Activated naive CD8-positive, alpha-beta T cell treated with anti-CD3 and anti-CD28 coated beads, Interleukin-2, amount 50 U/mL, for 24 hours (primary cell): ENCODE measurements around the gene KRT32.

Experiments
- ATAC-seq: fragments of 150-1000 bp; cut with Tn5 transposase; one replicate; pipeline ENCODE4 v1.10.0; 2021
- DNase-seq: peaks from one replicate; pipeline ENCODE4 v3.0.0; 2021
- H3K27ac Mint-ChIP-seq: one replicate; pipeline ENCODE4 v1.8.0; 2021; ENCODE audit warnings: mild to moderate bottlenecking, mixed read lengths
- H3K27me3 Mint-ChIP-seq: one replicate; pipeline ENCODE4 v1.8.0; 2021; ENCODE audit warnings: mixed read lengths
- H3K36me3 Mint-ChIP-seq: one replicate; pipeline ENCODE4 v1.8.0; 2021; ENCODE audit warnings: low read depth, mixed read lengths
- H3K4me1 Mint-ChIP-seq: one replicate; pipeline ENCODE4 v1.8.0; 2021; ENCODE audit warnings: mixed read lengths
- H3K4me3 Mint-ChIP-seq: one replicate; pipeline ENCODE4 v1.8.0; 2021; ENCODE audit warnings: mild to moderate bottlenecking, moderate library complexity, mixed read lengths
- H3K9me3 Mint-ChIP-seq: one replicate; pipeline ENCODE4 v1.8.0; 2021; ENCODE audit warnings: mixed read lengths

KRT32 gene

DNA sequence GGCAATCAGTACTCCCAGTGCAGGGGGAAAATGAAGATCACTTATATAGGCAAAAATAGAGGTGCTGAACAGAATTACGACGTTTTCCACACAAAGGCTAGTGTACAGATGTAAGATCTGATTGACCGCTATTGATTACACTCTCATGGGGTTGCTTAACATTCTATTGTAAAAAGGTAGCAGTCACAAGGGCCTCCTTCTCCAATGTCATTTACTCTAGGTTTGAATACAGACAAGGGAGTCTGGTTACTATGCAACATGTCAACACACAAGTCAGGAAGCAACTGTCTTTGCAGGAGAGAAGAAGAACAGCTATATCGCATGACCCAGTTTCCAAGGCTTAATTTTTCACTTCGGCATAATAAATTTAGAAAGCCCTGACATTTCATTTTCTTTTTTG, 50.7 kb downstream of the KRT32 start:
- ATAC-seq, result no peak

DNA sequence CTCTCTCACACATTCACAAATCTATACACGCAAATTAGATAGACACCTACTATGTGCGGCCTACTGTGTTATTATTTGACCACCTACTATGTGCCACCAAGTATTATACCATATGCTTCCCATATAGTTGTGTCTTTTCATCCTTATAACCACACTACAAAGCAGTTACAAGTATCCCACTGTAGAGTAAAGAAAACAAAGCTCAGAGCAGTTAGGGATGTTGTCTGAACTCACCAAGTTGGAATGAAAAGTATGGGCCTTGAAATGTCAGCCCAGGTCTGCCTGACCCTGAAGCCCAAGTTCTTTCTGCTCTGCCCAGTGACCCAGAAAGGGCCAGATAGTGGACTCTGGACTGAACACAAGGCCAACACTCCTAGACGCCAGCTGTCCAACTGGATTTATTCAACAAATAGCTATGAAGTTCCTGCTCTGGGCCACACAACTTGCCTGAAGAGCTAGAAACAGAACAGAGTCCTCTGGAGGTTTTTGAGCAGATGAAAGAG, 51.3 kb downstream of the KRT32 start:
- H3K27me3 Mint-ChIP-seq, result no peaks in the 10 kb centered on the region
- no peak overlapping the region for H3K27ac Mint-ChIP-seq
- no peaks in the 10 kb centered on the region for H3K36me3 Mint-ChIP-seq
- ATAC-seq, result no peak
- no peak overlapping the region for H3K4me3 Mint-ChIP-seq
- no peaks in the 10 kb centered on the region for H3K9me3 Mint-ChIP-seq
- H3K4me1 Mint-ChIP-seq, result no peaks in the 10 kb centered on the region
- DNase-seq, result no peak

More for the DNA sequence above, 50.7 kb downstream of the KRT32 start:
- H3K4me3 Mint-ChIP-seq, result no peak overlapping the region
- H3K27me3 Mint-ChIP-seq, result no peaks in the 10 kb centered on the region
- no peaks in the 10 kb centered on the region for H3K9me3 Mint-ChIP-seq
- no peaks in the 10 kb centered on the region for H3K36me3 Mint-ChIP-seq
- no peak overlapping the region for H3K27ac Mint-ChIP-seq
- no peak for DNase-seq
- H3K4me1 Mint-ChIP-seq, result no peaks in the 10 kb centered on the region

DNA sequence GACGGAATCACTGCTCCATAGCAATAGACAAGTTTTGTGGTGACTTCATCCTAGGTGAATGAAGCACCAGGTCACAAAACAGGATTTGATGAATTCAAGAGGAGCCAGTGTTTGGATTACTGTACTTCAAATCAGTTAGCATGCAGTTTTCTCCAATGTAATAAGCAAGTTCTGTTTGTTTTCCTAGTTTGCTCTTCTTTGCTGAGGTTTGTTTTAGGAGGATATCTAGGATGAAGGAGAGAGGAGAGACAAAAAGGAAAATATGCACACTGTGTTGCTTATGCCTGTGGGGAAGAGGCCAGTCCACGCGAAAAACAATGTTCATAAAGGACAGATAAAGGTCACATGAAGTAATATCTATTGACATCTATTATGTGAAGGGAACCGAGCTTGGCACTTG, 51.8 kb downstream of the KRT32 start:
- ATAC-seq (no peak), DNase-seq (no peak)
- Mint-ChIP-seq H3K9me3 (no peaks in the 10 kb centered on the region), H3K4me3 (no peak overlapping the region), H3K27me3 (no peaks in the 10 kb centered on the region), H3K4me1 (no peaks in the 10 kb centered on the region), H3K27ac (no peak overlapping the region), H3K36me3 (no peaks in the 10 kb centered on the region)

DNA sequence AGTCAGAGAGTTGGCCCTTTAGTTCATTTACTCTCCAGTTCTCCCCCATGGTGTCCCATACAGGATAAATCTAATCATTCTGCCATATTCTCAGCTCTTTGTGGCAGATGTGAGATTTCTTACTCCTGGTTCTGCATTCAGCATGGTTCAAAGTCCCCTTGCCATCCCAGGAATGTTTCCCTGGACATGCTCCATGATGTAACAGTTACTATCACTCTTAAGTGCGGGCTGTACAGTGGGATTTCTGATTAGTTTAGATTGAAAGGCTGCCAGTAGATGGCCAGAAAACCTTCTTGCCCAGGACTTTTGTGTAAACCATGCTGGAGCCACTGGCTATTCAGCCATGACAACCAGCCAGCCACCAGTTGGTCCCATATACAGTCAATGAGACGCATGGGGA, 53.2 kb downstream of the KRT32 start:
- peaks cover 5% of the 10 kb centered on the region for H3K4me1 Mint-ChIP-seq
- H3K27ac Mint-ChIP-seq, result no peak overlapping the region
- ATAC-seq, result no peak
- no peaks in the 10 kb centered on the region for H3K36me3 Mint-ChIP-seq
- H3K9me3 Mint-ChIP-seq, result no peaks in the 10 kb centered on the region
- H3K27me3 Mint-ChIP-seq, result peaks cover 2% of the 10 kb centered on the region
- no peak for DNase-seq
- no peak overlapping the region for H3K4me3 Mint-ChIP-seq

DNA sequence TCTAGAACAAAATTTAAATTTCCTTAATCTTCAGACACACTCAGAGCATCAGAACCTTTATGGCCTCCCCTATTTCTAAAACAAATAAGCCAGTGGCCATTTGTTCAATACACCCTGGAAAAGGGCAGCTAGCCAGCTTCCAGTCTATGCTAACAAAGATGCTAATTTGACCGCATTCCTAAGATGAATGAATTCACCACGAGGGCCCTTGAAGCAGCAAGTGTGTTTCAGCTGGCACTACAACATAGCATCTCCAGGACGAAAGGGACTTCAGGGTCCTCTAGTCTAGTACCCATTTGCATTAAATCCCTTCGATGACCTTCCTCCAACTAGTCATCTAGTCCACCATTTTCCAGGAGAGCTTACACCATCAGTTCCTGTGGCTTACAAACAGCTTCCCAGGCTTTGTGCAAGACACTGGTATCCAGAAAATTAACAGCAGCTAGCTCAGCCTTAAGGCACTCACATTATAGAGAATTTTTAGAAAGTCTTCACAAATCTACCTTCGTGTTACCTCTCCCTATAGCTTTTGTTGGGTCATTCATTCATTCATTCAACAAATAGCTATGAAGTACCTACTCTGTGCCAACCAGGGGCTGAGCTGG, 53.7 kb downstream of the KRT32 start:
- no peak for DNase-seq
- Mint-ChIP-seq H3K9me3 (no peaks in the 10 kb centered on the region), H3K4me3 (no peak overlapping the region), H3K4me1 (peaks cover 7% of the 10 kb centered on the region), H3K27me3 (peaks cover 2% of the 10 kb centered on the region), H3K27ac (no peak overlapping the region), H3K36me3 (no peaks in the 10 kb centered on the region)
- ATAC-seq, result no peak

DNA sequence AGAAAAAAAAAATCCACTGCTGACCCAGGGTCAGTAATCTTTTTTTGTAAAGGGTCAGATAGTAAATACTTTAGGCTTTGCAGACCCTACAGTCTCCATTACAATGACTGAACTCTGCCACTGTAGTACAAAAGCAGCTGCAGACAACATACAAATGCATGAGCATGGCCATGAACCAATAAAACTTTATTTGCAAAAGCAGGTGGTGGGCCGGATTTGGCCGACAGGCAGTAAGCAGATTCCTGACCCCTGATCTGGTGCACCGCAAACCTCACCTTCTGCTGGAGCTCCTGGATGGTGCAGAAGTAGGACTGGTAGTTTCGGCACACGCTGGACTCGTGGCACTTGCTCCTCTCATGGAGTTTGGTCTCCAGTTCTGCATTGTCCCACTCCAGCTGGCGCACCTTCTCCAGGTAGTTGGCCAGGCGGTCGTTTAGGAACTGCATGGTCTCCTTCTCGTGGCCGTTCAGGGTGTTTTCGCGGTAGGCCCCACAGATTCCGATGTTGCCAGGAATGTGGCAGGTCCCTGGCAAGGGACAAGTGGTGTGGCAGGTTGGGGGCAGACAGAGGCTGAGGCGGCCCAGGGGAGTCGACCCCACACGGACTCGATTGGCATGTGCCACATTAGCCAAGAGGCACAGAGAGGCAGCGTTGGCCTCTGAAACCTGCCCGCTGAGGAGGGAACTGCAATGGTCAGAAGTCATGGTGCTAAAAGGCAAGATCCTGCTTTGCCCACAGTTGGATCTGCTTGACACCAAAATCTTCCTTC, 55.9 kb downstream of the KRT32 start:
- ATAC-seq, result no peak
- Mint-ChIP-seq H3K9me3 (no peaks in the 10 kb centered on the region), H3K36me3 (no peaks in the 10 kb centered on the region), H3K27me3 (peaks cover 2% of the 10 kb centered on the region), H3K4me1 (peaks cover 7% of the 10 kb centered on the region), H3K4me3 (no peak overlapping the region), H3K27ac (no peak overlapping the region)
- DNase-seq, result no peak
